ENCODE measurements around the gene CFAP300.

DNA sequence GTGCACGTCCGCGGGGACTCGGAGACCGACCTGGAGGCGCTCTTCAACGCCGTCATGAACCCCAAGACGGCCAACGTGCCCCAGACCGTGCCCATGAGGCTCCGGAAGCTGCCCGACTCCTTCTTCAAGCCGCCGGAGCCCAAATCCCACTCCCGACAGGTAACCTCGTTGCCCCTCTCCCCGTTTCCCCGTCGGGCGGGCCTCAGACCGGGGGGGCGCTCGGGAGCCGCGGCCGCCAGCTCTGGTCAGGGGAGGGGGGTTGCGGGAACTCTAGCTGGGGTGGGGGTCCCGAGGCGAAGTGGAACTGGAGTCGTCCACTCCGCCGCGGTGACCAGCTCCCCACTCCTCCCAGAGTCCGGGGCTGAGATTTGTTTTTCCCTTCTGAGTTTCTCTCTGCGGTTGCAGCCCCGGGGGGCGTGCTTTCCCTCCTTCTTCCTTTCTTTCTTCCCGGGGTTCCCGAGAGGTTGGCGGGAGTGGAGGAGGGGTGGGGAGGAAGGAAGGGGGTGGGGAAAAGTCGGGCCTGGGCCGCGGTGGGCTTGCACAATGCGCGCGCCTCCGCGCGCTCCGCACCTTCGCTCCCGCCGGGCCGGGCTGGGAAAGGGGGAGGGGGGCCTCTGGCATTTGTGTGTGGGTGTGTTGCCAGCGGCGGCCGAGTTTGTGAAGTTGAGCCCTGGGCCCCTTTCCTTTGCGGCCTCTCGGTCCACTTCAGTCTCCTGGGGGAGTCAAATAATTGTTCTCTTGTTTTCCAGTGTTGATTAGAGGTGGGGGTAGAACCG lies 64.0 kb downstream of the CFAP300 start:
- TF ChIP-seq POLR2AphosphoS5 (IDR thresholded peaks at IDR 0.05; ENCODE audit: low read depth, low read length) (peak; percentile 44), SIN3A (IDR thresholded peaks at IDR 0.05; ENCODE audit: borderline replicate concordance, insufficient read depth, low read length) (peak; percentile 83; the same call in 1 of the 2 replicates), TAF1 (IDR thresholded peaks at IDR 0.05; ENCODE audit: borderline replicate concordance, insufficient read depth, low read length) (peak; percentile 46; the same call in 1 of the 2 replicates)
- TF ChIP-seq, protein P1, sequence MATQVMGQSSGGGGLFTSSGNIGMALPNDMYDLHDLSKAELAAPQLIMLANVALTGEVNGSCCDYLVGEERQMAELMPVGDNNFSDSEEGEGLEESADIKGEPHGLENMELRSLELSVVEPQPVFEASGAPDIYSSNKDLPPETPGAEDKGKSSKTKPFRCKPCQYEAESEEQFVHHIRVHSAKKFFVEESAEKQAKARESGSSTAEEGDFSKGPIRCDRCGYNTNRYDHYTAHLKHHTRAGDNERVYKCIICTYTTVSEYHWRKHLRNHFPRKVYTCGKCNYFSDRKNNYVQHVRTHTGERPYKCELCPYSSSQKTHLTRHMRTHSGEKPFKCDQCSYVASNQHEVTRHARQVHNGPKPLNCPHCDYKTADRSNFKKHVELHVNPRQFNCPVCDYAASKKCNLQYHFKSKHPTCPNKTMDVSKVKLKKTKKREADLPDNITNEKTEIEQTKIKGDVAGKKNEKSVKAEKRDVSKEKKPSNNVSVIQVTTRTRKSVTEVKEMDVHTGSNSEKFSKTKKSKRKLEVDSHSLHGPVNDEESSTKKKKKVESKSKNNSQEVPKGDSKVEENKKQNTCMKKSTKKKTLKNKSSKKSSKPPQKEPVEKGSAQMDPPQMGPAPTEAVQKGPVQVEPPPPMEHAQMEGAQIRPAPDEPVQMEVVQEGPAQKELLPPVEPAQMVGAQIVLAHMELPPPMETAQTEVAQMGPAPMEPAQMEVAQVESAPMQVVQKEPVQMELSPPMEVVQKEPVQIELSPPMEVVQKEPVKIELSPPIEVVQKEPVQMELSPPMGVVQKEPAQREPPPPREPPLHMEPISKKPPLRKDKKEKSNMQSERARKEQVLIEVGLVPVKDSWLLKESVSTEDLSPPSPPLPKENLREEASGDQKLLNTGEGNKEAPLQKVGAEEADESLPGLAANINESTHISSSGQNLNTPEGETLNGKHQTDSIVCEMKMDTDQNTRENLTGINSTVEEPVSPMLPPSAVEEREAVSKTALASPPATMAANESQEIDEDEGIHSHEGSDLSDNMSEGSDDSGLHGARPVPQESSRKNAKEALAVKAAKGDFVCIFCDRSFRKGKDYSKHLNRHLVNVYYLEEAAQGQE (IDR thresholded peaks at IDR 0.05; ENCODE audit: insufficient read depth in 1 of 2, low read depth in 2 of 2, low read length in 2 of 2), result no peak
